ENCODE measurements around the gene PPP4R2. TPM values are rescaled to one million over a fixed set of nuclear protein-coding genes. Genes with fewer than 3 reads are reported as not detected.

The PPP4R2 gene
- total RNA-seq, 4 donors from 2014 or later: 21.3 to 136 (median 62.3) TPM

GRCh38 chr3:73094129-73094528 is 97.5 kb downstream of the PPP4R2 start:
- no peaks in the 10 kb centered on the region for H3K4me1 ChIP-seq
- H3K4me3 ChIP-seq: no peak overlapping the region
- no peak for TF ChIP-seq CTCF (IDR thresholded peaks at IDR 0.05)
- no peak for TF ChIP-seq POLR2A (IDR thresholded peaks at IDR 0.05)
- intact Hi-C loops (cut with DNase I; ENCODE audit: low total_unique reads): no loop called here
- H3K27me3 ChIP-seq: no peaks in the 10 kb centered on the region
- no peak for DNase-seq
- H3K36me3 ChIP-seq: no peaks in the 10 kb centered on the region
- no peak overlapping the region for H3K27ac ChIP-seq
- no peaks in the 10 kb centered on the region for H3K9me3 ChIP-seq

- no peaks in the 10 kb centered on the region for H3K27me3 ChIP-seq
- no peak for DNase-seq
- no peaks in the 10 kb centered on the region for H3K4me1 ChIP-seq
- H3K4me3 ChIP-seq: no peak overlapping the region
- TF ChIP-seq POLR2A (IDR thresholded peaks at IDR 0.05): no peak
- TF ChIP-seq CTCF (IDR thresholded peaks at IDR 0.05): no peak
- intact Hi-C loops (cut with DNase I; ENCODE audit: low total_unique reads): loop anchor here (5.0 kb wide), 1 partner anchor 407 kb away; no protein-coding TSS in a partner anchor
- H3K36me3 ChIP-seq: no peaks in the 10 kb centered on the region
- no peak overlapping the region for H3K27ac ChIP-seq
- no peaks in the 10 kb centered on the region for H3K9me3 ChIP-seq
These were observed 98.3 kb downstream of the PPP4R2 start for GRCh38 chr3:73094951-73095350.

GRCh38 chr3:73096169-73096568 is 99.6 kb downstream of the PPP4R2 start:
- intact Hi-C loops (cut with DNase I; ENCODE audit: low total_unique reads): loop anchor here (5.0 kb wide), 1 partner anchor 406 kb away; no protein-coding TSS in a partner anchor
- Histone ChIP-seq H3K27ac (no peak overlapping the region), H3K9me3 (no peaks in the 10 kb centered on the region), H3K36me3 (no peaks in the 10 kb centered on the region), H3K27me3 (no peaks in the 10 kb centered on the region), H3K4me1 (no peaks in the 10 kb centered on the region), H3K4me3 (no peak overlapping the region)
- no peak for DNase-seq
- TF ChIP-seq POLR2A (IDR thresholded peaks at IDR 0.05) (no peak), CTCF (IDR thresholded peaks at IDR 0.05) (no peak)

GRCh38 chr3:73098026-73098425 is 101.4 kb downstream of the PPP4R2 start:
- Histone ChIP-seq H3K4me1 (no peaks in the 10 kb centered on the region), H3K4me3 (no peak overlapping the region), H3K36me3 (no peaks in the 10 kb centered on the region), H3K27ac (no peak overlapping the region), H3K9me3 (no peaks in the 10 kb centered on the region), H3K27me3 (no peaks in the 10 kb centered on the region)
- TF ChIP-seq CTCF (IDR thresholded peaks at IDR 0.05) (no peak), POLR2A (IDR thresholded peaks at IDR 0.05) (no peak)
- intact Hi-C loops (cut with DNase I; ENCODE audit: low total_unique reads): loop anchor here (5.0 kb wide), 1 partner anchor 404 kb away; no protein-coding TSS in a partner anchor
- no peak for DNase-seq

GRCh38 chr3:73098873-73099272 is 102.3 kb downstream of the PPP4R2 start:
- TF ChIP-seq CTCF (IDR thresholded peaks at IDR 0.05) (no peak), POLR2A (IDR thresholded peaks at IDR 0.05) (no peak)
- intact Hi-C loops (cut with DNase I; ENCODE audit: low total_unique reads): loop anchor here (5.0 kb wide), 1 partner anchor 403 kb away; no protein-coding TSS in a partner anchor

More at GRCh38 chr3:73098873-73099272, 102.3 kb downstream of the PPP4R2 start:
- Histone ChIP-seq H3K9me3 (no peaks in the 10 kb centered on the region), H3K27me3 (no peaks in the 10 kb centered on the region), H3K27ac (no peak overlapping the region), H3K4me3 (no peak overlapping the region), H3K4me1 (no peaks in the 10 kb centered on the region), H3K36me3 (no peaks in the 10 kb centered on the region)
- no peak for DNase-seq
